SK-N-SH (cell line): ENCODE data around the gene ST7. TPM values are rescaled to one million over a fixed set of nuclear protein-coding genes. Genes with fewer than 3 reads are reported as not detected.
A peak's percentile ranks its signal among the peaks of the same experiment; 100 is the strongest.

Experiments used
- CTCF ChIA-PET: fragments of 300-600, 350-600 bp; formaldehyde crosslinking; extraction: SDS; loops from one replicate; lab custom pipeline; 2021; lab: Yijun Ruan, JAX
- POLR2A ChIA-PET: fragments of 350-600 bp; sonication (Branson Sonifier 250); formaldehyde crosslinking; extraction: SDS; loops from one replicate; lab custom pipeline; 2020; ENCODE audit warnings: antibody characterized with exemption, inconsistent platforms; lab: Yijun Ruan, JAX
- DNase-seq: peaks from one replicate; pipeline ENCODE4 v3.0.0; 2012
- H2AFZ ChIP-seq: fragments of 200-600 bp; sonication (generic); 2 replicates; pipeline ENCODE4 v1.8.1; 2016; ENCODE audit warnings: antibody characterized with exemption, mild to moderate bottlenecking, low read depth
- H3F3A ChIP-seq: fragments of 200-600 bp; sonication (generic); replicated peaks from 2 replicates; pipeline ENCODE3; 2016; ENCODE audit warnings: antibody characterized with exemption, mild to moderate bottlenecking; ENCODE audit not compliant: insufficient read depth
- H3K27ac ChIP-seq, 2 experiments: fragments of 200-500 bp in 1 of 2; fragments of 200-600 bp in 1 of 2; sonication (Bioruptor generic) in 1 of 2; sonication (generic), shearing (Covaris generic) in 1 of 2; 2 replicates each; pipeline versions ENCODE4 v1.5.1 to v1.6.1; 2014 to 2016; ENCODE audit warnings: low read depth in 2 of 2, inconsistent platforms in 1 of 2, low read length in 1 of 2, mild to moderate bottlenecking in 1 of 2, mixed read lengths in 1 of 2
- H3K27me3 ChIP-seq: fragments of 200-600 bp; sonication (generic), shearing (Covaris generic); 2 replicates; pipeline ENCODE4 v1.6.1; 2016; ENCODE audit warnings: mixed run types; ENCODE audit not compliant: insufficient read depth
- H3K36me3 ChIP-seq, 2 experiments: fragments of 200-500 bp in 1 of 2; fragments of 200-600 bp in 1 of 2; sonication (Bioruptor generic) in 1 of 2; sonication (generic) in 1 of 2; replicated peaks in 1 of 2; 2 replicates each; pipeline versions ENCODE3 to v1.5.1; 2014 to 2016; ENCODE audit warnings: low read length in 1 of 2, mild to moderate bottlenecking in 1 of 2; ENCODE audit not compliant: insufficient read depth in 2 of 2, control insufficient read depth in 1 of 2
- H3K4me1 ChIP-seq, 2 experiments: fragments of 200-500 bp in 1 of 2; fragments of 200-600 bp in 1 of 2; sonication (Bioruptor generic) in 1 of 2; sonication (generic), shearing (Covaris generic) in 1 of 2; 2 replicates each; pipeline versions ENCODE4 v1.5.1 to v1.6.1; 2014 to 2016; ENCODE audit warnings: low read depth in 1 of 2, low read length in 1 of 2, mixed run types in 1 of 2; ENCODE audit not compliant: insufficient read depth in 2 of 2, control insufficient read depth in 1 of 2
- H3K4me2 ChIP-seq: fragments of 200-600 bp; sonication (generic), shearing (Covaris generic); 2 replicates; pipeline ENCODE4 v1.6.1; 2017; ENCODE audit warnings: mixed run types
- H3K4me3 ChIP-seq, 2 experiments: fragments of 200-500 bp in 1 of 2; fragments of 200-600 bp in 1 of 2; sonication (Bioruptor generic) in 1 of 2; sonication (generic), shearing (Covaris generic) in 1 of 2; 2 replicates each; pipeline versions ENCODE4 v1.5.1 to v1.8.1; 2014 to 2016; ENCODE audit warnings: low read depth in 2 of 2, inconsistent platforms in 1 of 2, low read length in 1 of 2, mild to moderate bottlenecking in 1 of 2, mixed read lengths in 1 of 2, moderate library complexity in 1 of 2
- H3K79me2 ChIP-seq: fragments of 200-600 bp; sonication (generic); 2 replicates; pipeline ENCODE4 v1.8.1; 2017; ENCODE audit warnings: mild to moderate bottlenecking; ENCODE audit not compliant: insufficient read depth
- H3K9ac ChIP-seq: fragments of 200-600 bp; sonication (generic); 2 replicates; pipeline ENCODE4 v1.6.1; 2017; ENCODE audit warnings: mixed run types
- H3K9me2 ChIP-seq: fragments of 200-600 bp; sonication (generic); 2 replicates; pipeline ENCODE4 v1.6.1; 2017; ENCODE audit warnings: mixed run types
- H3K9me3 ChIP-seq: fragments of 200-600 bp; sonication (generic); 2 replicates; pipeline ENCODE4 v1.6.1; 2017; ENCODE audit warnings: mixed run types, mild to moderate bottlenecking, moderate library complexity
- H4K20me1 ChIP-seq: fragments of 200-600 bp; sonication (generic); 2 replicates; pipeline ENCODE4 v1.6.1; 2017; ENCODE audit warnings: mild to moderate bottlenecking, mixed run types; ENCODE audit not compliant: insufficient read depth
- EZH2phosphoT487 ChIP-seq: fragments of 200-600 bp; sonication (generic); IDR thresholded peaks from 2 replicates; pipeline ENCODE4 v1.6.1; 2017; ENCODE audit warnings: low read depth, mixed run types, mild to moderate bottlenecking, antibody characterized with exemption, moderate library complexity, borderline replicate concordance
- GABPA ChIP-seq: IDR thresholded peaks from 2 replicates; pipeline ENCODE4 v1.4.0; 2012; ENCODE audit warnings: low read depth, mild to moderate bottlenecking
- MEF2A ChIP-seq: IDR thresholded peaks from 2 replicates; pipeline ENCODE4 v1.4.0; 2012; ENCODE audit warnings: low read depth, borderline replicate concordance
- NRF1 ChIP-seq: IDR thresholded peaks from 2 replicates; pipeline ENCODE4 v1.6.1; 2012; ENCODE audit warnings: low read depth, mild to moderate bottlenecking, low read length
- TAF1 ChIP-seq: IDR thresholded peaks from 2 replicates; pipeline ENCODE4 v1.6.1; 2012; ENCODE audit warnings: low read depth, mild to moderate bottlenecking, low read length, moderate library complexity, borderline replicate concordance
- USF1 ChIP-seq: IDR thresholded peaks from 2 replicates; pipeline ENCODE4 v1.4.0; 2012; ENCODE audit warnings: low read depth, borderline replicate concordance
- USF2 ChIP-seq: fragments of 150-350 bp; IDR thresholded peaks from 2 replicates; pipeline ENCODE4 v1.6.1; 2017; ENCODE audit warnings: antibody characterized with exemption, low read length, low read depth, borderline replicate concordance
- WGBS: methylation state at CpG from one replicate; pipeline ENCODE4 v1.1.6; 2017; ENCODE audit warnings: low lambda C conversion rate; 5-methylcytosine and 5-hydroxymethylcytosine counted together
- polyA plus RNA-seq, 3 experiments: library from polyadenylated mRNA; depleted of rRNA; stranded (reverse); fragments of >200 nt; gene quantifications; 2 replicates each; pipeline ENCODE4 v1.2.3, GENCODE V29; 2012
- TF ChIP-seq, protein P1 (sequence below): fragments of 200-600 bp; sonication (generic); IDR thresholded peaks from 2 replicates; pipeline ENCODE4 v1.6.1; 2017; ENCODE audit warnings: antibody characterized with exemption, mild to moderate bottlenecking, moderate library complexity
- TF ChIP-seq, protein P2 (sequence below): IDR thresholded peaks from 2 replicates; pipeline ENCODE4 v1.4.0; 2012; ENCODE audit warnings: low read depth

ST7 gene
- polyA plus RNA-seq, 1 of the 3 experiments (the other 2 are of a cell fraction), result 23.5 TPM

DNA sequence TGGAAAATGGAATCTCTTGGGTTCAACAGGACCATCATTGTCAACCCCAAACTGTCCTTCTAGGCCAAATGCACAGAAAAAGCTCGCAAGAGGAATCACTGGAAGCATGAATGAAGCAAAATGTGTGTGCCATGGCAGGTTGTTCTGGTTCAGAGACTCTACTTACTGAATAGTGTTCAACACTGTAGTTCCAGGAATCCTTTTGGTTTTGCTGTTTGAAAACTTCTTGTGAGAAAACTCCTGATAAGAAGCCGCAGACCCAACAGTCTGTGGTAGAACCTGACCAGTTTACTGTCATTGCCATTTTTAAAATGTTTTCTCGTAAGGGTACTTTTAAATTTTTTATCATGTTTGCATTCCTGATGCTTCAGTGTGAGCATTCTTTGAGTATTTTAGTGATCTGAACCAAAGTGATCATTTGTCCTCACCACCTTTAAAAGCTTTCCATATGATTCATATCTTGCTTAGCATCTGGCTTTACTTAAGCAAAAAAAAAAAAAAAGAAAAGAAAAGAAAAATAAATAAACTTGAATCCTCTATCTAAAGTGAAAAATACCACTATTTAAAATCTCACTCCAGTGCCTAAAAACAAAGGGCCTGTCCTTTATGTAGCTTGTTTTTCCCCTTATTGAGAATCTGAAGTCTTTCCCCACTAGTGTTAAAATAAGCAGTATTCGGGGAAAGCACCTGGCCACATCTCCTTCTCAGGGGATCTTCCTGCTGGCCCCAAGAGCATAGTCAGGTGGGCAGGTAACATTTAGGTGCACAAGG is 277.2 kb downstream of the ST7 start (continued):
- no peak for TF ChIP-seq EZH2phosphoT487
- no peak for TF ChIP-seq NRF1
- no peak for TF ChIP-seq TAF1
- TF ChIP-seq GABPA, result no peak; the same call in 1 of the 2 replicates
- TF ChIP-seq, protein P1, sequence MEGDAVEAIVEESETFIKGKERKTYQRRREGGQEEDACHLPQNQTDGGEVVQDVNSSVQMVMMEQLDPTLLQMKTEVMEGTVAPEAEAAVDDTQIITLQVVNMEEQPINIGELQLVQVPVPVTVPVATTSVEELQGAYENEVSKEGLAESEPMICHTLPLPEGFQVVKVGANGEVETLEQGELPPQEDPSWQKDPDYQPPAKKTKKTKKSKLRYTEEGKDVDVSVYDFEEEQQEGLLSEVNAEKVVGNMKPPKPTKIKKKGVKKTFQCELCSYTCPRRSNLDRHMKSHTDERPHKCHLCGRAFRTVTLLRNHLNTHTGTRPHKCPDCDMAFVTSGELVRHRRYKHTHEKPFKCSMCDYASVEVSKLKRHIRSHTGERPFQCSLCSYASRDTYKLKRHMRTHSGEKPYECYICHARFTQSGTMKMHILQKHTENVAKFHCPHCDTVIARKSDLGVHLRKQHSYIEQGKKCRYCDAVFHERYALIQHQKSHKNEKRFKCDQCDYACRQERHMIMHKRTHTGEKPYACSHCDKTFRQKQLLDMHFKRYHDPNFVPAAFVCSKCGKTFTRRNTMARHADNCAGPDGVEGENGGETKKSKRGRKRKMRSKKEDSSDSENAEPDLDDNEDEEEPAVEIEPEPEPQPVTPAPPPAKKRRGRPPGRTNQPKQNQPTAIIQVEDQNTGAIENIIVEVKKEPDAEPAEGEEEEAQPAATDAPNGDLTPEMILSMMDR, result no peak
- TF ChIP-seq, protein P2, sequence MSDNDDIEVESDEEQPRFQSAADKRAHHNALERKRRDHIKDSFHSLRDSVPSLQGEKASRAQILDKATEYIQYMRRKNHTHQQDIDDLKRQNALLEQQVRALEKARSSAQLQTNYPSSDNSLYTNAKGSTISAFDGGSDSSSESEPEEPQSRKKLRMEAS, result peak; percentile 25; the same call in 1 of the 2 replicates
- no peak for TF ChIP-seq MEF2A
- TF ChIP-seq USF2, result no peak

DNA sequence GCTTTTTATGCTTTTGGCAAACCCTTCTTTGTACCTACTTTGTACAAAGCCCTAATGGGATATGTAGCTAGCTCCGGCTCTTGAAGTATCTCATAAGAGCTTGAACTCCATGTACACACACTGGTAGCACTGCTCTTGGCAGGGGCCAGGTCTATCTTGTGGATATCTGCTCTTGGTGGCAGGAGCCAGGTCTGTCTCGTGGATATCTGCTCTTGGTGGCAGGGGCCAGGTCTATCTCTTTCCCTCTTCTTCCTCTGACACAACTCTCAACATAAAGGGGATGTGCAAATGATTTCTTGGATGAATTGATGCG is 277.7 kb downstream of the ST7 start:
- Histone ChIP-seq H3F3A (peaks cover 5% of the 10 kb centered on the region), H3K4me2 (0 out of 2 replicates have a peak overlapping the region, but pooled peaks have one; percentile 13), H3K4me1 (peaks cover 2 to 6% of the 10 kb centered on the region in 2 experiments; a peak in 2 of 4 replicates), H3K27ac (peak overlapping the region; percentile 24 to 45; a peak in 2 of 4 replicates), H3K27me3 (no peaks in the 10 kb centered on the region), H3K9ac (no peak overlapping the region), H2AFZ (no peak overlapping the region), H3K4me3 (no peak overlapping the region), H3K36me3 (peaks cover 0 to 2% of the 10 kb centered on the region in 2 experiments)
- no peak for DNase-seq
- POLR2A ChIA-PET, result no interaction called here
- 92% methylated on average over 3 of the region's 3 CpGs for WGBS
- no peak for TF ChIP-seq USF1
- TF ChIP-seq, all 33 proteins: peak for 0
- no peaks in the 10 kb centered on the region for H4K20me1 ChIP-seq
- no peaks in the 10 kb centered on the region for H3K9me2 ChIP-seq
- no peaks in the 10 kb centered on the region for H3K79me2 ChIP-seq
- peaks cover 4% of the 10 kb centered on the region; the same call in 1 of the 2 replicates for H3K9me3 ChIP-seq
- CTCF ChIA-PET, result interaction anchor here (0.7 to 1.5 kb wide), 3 partner anchors 18 to 243 kb away, joined by 3 to 7 read pairs (median 3); no protein-coding TSS in a partner anchor
